Measurements from ENCODE around the gene AGTR1. TPM values are rescaled to one million over a fixed set of nuclear protein-coding genes. Genes with fewer than 3 reads are reported as not detected.

Gene AGTR1
- total and polyA plus RNA-seq, 2 of the 13 experiments (the other 11 are each of a cell fraction or from before 2014, with no cell fraction given): 0.64 to 1.5 TPM

GRCh38 chr3:148709560-148710253 is 12.0 kb downstream of the AGTR1 start (continued):
- TF ChIP-seq ZNF337 (CRISPR knock-in tag; IDR thresholded peaks at IDR 0.05; ENCODE audit: borderline replicate concordance, low read depth) (no peak), REXO4 (CRISPR knock-in tag; IDR thresholded peaks at IDR 0.05; ENCODE audit: borderline replicate concordance) (no peak), KAT8 (CRISPR knock-in tag; IDR thresholded peaks at IDR 0.05) (0 out of 2 replicates have a peak, but pooled peaks have one; percentile 16), ZNF619 (CRISPR knock-in tag; IDR thresholded peaks at IDR 0.05) (no peak), ZBTB40 (IDR thresholded peaks at IDR 0.05) (no peak), ZBTB40 (CRISPR knock-in tag; IDR thresholded peaks at IDR 0.05) (no peak), TBX2 (CRISPR knock-in tag; IDR thresholded peaks at IDR 0.05; ENCODE audit: borderline replicate concordance) (no peak), FOXJ3 (CRISPR knock-in tag; IDR thresholded peaks at IDR 0.05; ENCODE audit: borderline replicate concordance) (peak; percentile 85; the same call in 1 of the 2 replicates), ZFY (CRISPR knock-in tag; IDR thresholded peaks at IDR 0.05) (no peak), SMAD3 (CRISPR knock-in tag; IDR thresholded peaks at IDR 0.05) (peak; percentile 67; the same call in 1 of the 2 replicates), ZNF101 (CRISPR knock-in tag; IDR thresholded peaks at IDR 0.05; ENCODE audit: borderline replicate concordance, low read depth) (no peak), ZNF484 (CRISPR knock-in tag; IDR thresholded peaks at IDR 0.05; ENCODE audit: borderline replicate concordance, low read depth) (no peak), ZNF430 (CRISPR knock-in tag; IDR thresholded peaks at IDR 0.05) (no peak)
- TF ChIP-seq, protein P1, sequence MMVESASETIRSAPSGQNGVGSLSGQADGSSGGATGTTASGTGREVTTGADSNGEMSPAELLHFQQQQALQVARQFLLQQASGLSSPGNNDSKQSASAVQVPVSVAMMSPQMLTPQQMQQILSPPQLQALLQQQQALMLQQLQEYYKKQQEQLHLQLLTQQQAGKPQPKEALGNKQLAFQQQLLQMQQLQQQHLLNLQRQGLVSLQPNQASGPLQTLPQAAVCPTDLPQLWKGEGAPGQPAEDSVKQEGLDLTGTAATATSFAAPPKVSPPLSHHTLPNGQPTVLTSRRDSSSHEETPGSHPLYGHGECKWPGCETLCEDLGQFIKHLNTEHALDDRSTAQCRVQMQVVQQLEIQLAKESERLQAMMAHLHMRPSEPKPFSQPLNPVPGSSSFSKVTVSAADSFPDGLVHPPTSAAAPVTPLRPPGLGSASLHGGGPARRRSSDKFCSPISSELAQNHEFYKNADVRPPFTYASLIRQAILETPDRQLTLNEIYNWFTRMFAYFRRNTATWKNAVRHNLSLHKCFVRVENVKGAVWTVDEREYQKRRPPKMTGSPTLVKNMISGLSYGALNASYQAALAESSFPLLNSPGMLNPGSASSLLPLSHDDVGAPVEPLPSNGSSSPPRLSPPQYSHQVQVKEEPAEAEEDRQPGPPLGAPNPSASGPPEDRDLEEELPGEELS (CRISPR knock-in tag; IDR thresholded peaks at IDR 0.05): peak; percentile 61
- TF ChIP-seq, protein P2, sequence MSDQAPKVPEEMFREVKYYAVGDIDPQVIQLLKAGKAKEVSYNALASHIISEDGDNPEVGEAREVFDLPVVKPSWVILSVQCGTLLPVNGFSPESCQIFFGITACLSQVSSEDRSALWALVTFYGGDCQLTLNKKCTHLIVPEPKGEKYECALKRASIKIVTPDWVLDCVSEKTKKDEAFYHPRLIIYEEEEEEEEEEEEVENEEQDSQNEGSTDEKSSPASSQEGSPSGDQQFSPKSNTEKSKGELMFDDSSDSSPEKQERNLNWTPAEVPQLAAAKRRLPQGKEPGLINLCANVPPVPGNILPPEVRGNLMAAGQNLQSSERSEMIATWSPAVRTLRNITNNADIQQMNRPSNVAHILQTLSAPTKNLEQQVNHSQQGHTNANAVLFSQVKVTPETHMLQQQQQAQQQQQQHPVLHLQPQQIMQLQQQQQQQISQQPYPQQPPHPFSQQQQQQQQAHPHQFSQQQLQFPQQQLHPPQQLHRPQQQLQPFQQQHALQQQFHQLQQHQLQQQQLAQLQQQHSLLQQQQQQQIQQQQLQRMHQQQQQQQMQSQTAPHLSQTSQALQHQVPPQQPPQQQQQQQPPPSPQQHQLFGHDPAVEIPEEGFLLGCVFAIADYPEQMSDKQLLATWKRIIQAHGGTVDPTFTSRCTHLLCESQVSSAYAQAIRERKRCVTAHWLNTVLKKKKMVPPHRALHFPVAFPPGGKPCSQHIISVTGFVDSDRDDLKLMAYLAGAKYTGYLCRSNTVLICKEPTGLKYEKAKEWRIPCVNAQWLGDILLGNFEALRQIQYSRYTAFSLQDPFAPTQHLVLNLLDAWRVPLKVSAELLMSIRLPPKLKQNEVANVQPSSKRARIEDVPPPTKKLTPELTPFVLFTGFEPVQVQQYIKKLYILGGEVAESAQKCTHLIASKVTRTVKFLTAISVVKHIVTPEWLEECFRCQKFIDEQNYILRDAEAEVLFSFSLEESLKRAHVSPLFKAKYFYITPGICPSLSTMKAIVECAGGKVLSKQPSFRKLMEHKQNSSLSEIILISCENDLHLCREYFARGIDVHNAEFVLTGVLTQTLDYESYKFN (CRISPR knock-in tag; conservative IDR thresholded peaks at IDR 0.05): peak; percentile 98
